Heart left ventricle (tissue), 13 donors: ENCODE results near the gene AACS.

Source experiments
- CTCF ChIP-seq, 12 donors: fragments of 200-600 bp; sonication (generic) in 4 of 12; IDR thresholded peaks; one replicate each; pipeline versions ENCODE4 v1.5.0 to v1.8.0; 2018 to 2022; ENCODE audit warnings: antibody characterized with exemption in 12 of 12, mild to moderate bottlenecking in 5 of 12
- POLR2A ChIP-seq, 2 donors: fragments of 450-650 bp; IDR thresholded peaks; one replicate each; pipeline ENCODE4 v1.6.1; 2017; ENCODE audit warnings: antibody characterized with exemption in 2 of 2, mild to moderate bottlenecking in 2 of 2, moderate library complexity in 2 of 2
- donor health status: ischemic (EF 13 %, LVEDD 7.1; RV severe dilation, severe dysfunction).
- donor health status: DM: no; HTN: yes; CAD: no.
- donor health status: DM: no; HTN: no; CAD: no.
- donor health status: ischemic (EF 25% LVEDD 6.9; RV normal size, moderate dysfunction).
- donor health status: ischemic (EF 25% LVEDD 5.7; RV mildly dilated, moderate dysfunction).
- donor health status: ischemic (EF 35%, LVEDD 5.7; RV mildly dilated, moderate dysfunction).
- donor health status: nonischemic (EF 11% LVEDD 7.7; RV severe dilation, severe dysfunction).
- donor health status: DM: yes; HTN: yes; CAD: no.
- donor health status: PGD.
- donor health status: ischemic (EF 29% LVEDD 5.4; RV normal size, mild dysfunction).
- donor health status: nonischemic (EF 23%, LVEDD 6.1; RV moderate dilation, normal function).

- TF ChIP-seq POLR2A (IDR thresholded peaks at IDR 0.05) (no peak), CTCF (IDR thresholded peaks at IDR 0.05) (no peak)
Observed at GRCh38 chr12:125163148-125163547, 97.9 kb downstream of the AACS start.
